ENCODE data around the gene PHKG2. TPM values are rescaled to one million over a fixed set of nuclear protein-coding genes. Genes with fewer than 3 reads are reported as not detected.
A peak's percentile ranks its signal among the peaks of the same experiment; 100 is the strongest.

The PHKG2 gene
- total RNA-seq, 2 experiments from 2014 or later = 27.8 to 30.3 TPM

DNA sequence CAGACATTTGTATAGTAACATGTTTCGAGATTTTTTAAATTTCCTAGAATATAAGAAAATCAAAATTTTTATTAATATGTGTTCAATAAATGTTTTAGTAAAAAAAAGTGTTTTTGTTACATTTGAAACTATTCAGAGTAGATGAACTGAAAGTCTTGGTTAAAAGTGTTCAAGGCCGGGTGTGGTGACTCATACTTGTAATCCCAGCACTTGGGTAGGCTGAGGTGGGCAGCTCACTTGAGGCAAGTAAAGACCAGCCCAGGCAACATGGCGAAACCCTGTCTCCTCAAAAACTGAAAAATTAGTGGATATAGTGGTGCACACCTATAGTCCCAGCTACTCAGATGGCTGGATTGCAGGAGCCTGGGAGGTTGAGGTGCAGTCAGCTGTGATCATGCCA is 16.8 kb upstream of the PHKG2 start:
- Mint-ChIP-seq H3K4me3 (no peak overlapping the region), H3K27me3 (no peaks in the 10 kb centered on the region), H3K36me3 (ENCODE audit: low read depth) (peaks cover 50% of the 10 kb centered on the region), H3K9me3 (no peaks in the 10 kb centered on the region), H3K4me1 (ENCODE audit: low read depth) (peaks cover 13% of the 10 kb centered on the region), H3K27ac (no peak overlapping the region)
- ATAC-seq = peak; percentile 61
- ChIA-PET POLR2A (interaction anchor here (1.5 to 5.5 kb wide), 3 partner anchors 10 to 20 kb away, joined by 3 to 30 read pairs (median 10); partner anchors contain the start of gene PHKG2), CTCF (interaction anchor here (0.9 to 2.2 kb wide), 2 partner anchors 37 to 114 kb away, joined by 3 to 4 read pairs; no protein-coding TSS in a partner anchor)
- TF ChIP-seq, protein P1, sequence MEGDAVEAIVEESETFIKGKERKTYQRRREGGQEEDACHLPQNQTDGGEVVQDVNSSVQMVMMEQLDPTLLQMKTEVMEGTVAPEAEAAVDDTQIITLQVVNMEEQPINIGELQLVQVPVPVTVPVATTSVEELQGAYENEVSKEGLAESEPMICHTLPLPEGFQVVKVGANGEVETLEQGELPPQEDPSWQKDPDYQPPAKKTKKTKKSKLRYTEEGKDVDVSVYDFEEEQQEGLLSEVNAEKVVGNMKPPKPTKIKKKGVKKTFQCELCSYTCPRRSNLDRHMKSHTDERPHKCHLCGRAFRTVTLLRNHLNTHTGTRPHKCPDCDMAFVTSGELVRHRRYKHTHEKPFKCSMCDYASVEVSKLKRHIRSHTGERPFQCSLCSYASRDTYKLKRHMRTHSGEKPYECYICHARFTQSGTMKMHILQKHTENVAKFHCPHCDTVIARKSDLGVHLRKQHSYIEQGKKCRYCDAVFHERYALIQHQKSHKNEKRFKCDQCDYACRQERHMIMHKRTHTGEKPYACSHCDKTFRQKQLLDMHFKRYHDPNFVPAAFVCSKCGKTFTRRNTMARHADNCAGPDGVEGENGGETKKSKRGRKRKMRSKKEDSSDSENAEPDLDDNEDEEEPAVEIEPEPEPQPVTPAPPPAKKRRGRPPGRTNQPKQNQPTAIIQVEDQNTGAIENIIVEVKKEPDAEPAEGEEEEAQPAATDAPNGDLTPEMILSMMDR (IDR thresholded peaks at IDR 0.05) = no peak
- intact Hi-C loops (cut with micrococcal nuclease) = no loop called here
- peak; percentile 28 for DNase-seq

DNA sequence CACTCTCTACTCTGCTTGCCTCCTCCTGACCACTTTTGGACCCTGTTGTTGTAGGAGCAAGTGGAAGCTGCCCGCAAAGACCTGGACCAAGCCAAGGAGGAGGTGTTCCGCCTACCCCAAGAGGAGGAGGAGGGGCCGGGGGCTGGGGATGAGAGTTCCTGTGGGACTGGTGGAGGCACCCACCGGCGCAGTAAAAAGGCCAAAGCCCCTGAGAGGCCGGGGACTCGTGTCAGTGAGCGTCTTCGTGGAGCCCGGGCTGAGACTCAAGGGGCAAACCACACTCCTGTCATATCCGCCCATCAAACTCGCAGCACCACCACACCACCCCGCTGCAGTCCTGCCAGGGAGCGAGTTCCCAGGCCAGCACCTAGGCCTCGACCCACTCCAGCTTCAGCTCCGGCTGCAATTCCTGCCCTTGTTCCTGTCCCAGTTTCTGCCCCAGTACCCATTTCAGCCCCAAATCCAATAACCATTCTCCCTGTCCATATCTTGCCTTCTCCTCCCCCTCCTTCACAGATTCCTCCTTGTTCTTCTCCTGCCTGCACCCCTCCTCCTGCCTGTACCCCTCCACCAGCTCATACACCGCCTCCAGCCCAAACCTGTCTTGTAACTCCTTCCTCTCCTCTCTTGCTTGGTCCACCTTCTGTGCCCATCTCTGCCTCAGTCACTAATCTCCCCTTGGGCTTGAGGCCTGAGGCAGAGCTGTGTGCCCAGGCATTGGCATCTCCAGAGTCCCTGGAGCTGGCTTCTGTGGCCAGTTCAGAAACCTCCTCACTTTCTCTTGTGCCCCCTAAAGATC is 11.0 kb upstream of the PHKG2 start:
- intact Hi-C loops (cut with micrococcal nuclease) = no loop called here
- TF ChIP-seq, protein P1 (IDR thresholded peaks at IDR 0.05) = no peak
- POLR2A ChIA-PET = interaction anchor here (0.8 to 2.3 kb wide), 9 partner anchors 10 to 69 kb away, joined by 3 to 12 read pairs (median 3); partner anchors contain the start of gene PHKG2
- no peaks in the 10 kb centered on the region for H3K9me3 Mint-ChIP-seq
- H3K36me3 Mint-ChIP-seq (ENCODE audit: low read depth) = peaks cover 58% of the 10 kb centered on the region
- DNase-seq (no peak), ATAC-seq (no peak)
- H3K4me1 Mint-ChIP-seq (ENCODE audit: low read depth) = peaks cover 10% of the 10 kb centered on the region
- no peak overlapping the region for H3K4me3 Mint-ChIP-seq
- CTCF ChIA-PET = interaction anchor here (1.0 kb wide), 1 partner anchor 107 kb away, joined by 3 read pairs; no protein-coding TSS in a partner anchor
- H3K27me3 Mint-ChIP-seq = no peaks in the 10 kb centered on the region
- H3K27ac Mint-ChIP-seq = no peak overlapping the region

- CTCF ChIA-PET = no interaction called here
- H3K4me1 Mint-ChIP-seq (ENCODE audit: low read depth) = peaks cover 10% of the 10 kb centered on the region
- intact Hi-C loops (cut with micrococcal nuclease) = no loop called here
- TF ChIP-seq, protein P1 (IDR thresholded peaks at IDR 0.05) = no peak
- no peaks in the 10 kb centered on the region for H3K9me3 Mint-ChIP-seq
- ATAC-seq = no peak
- DNase-seq = no peak
- H3K27ac Mint-ChIP-seq = no peak overlapping the region
- H3K4me3 Mint-ChIP-seq = no peak overlapping the region
- H3K27me3 Mint-ChIP-seq = no peaks in the 10 kb centered on the region
- H3K36me3 Mint-ChIP-seq (ENCODE audit: low read depth) = peaks cover 53% of the 10 kb centered on the region
- POLR2A ChIA-PET = interaction anchor here (0.8 to 2.3 kb wide), 4 partner anchors 9 to 34 kb away, joined by 3 to 12 read pairs (median 6); partner anchors contain the start of gene PHKG2
These were observed 10.2 kb upstream of the PHKG2 start for GRCh38 chr16:30737794-30738648.

DNA sequence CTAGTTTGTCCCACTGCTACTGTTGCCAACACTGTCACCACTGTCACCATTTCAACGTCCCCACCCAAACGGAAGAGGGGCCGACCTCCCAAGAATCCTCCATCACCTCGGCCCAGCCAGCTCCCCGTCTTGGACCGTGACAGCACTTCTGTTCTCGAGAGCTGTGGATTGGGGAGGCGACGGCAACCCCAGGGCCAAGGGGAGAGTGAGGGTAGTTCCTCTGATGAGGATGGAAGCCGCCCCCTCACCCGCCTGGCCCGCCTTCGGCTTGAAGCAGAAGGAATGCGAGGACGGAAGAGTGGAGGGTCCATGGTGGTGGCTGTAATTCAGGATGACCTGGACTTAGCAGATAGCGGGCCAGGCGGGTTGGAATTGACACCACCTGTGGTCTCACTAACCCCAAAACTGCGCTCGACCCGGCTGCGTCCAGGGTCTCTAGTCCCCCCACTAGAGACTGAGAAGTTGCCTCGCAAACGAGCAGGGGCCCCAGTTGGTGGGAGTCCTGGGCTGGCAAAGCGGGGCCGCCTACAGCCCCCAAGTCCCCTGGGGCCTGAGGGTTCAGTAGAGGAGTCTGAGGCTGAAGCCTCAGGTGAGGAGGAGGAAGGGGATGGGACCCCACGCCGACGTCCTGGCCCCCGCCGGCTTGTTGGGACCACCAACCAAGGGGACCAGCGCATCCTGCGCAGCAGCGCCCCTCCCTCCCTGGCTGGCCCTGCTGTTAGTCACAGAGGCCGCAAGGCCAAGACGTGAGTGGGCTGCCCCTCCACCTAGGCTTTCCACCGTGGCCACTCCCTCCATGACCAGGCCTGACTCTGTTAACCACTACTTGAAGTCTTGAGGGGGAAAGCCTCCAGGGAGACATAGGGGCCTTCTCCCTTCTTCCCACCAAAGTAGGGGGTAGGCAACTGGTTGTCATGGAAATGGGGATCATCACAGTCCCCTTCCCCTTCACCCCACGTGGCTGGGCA is 9.0 kb upstream of the PHKG2 start:
- Mint-ChIP-seq H3K27ac (no peak overlapping the region), H3K4me1 (ENCODE audit: low read depth) (peaks cover 10% of the 10 kb centered on the region), H3K4me3 (no peak overlapping the region), H3K9me3 (no peaks in the 10 kb centered on the region), H3K36me3 (ENCODE audit: low read depth) (peaks cover 54% of the 10 kb centered on the region), H3K27me3 (no peaks in the 10 kb centered on the region)
- intact Hi-C loops (cut with micrococcal nuclease) = no loop called here
- ChIA-PET POLR2A (interaction anchor here (1.2 to 1.5 kb wide), 2 partner anchors 8 to 35 kb away, joined by 3 to 12 read pairs; partner anchors contain the start of gene PHKG2), CTCF (no interaction called here)
- DNase-seq (no peak), ATAC-seq (no peak)
- TF ChIP-seq, protein P1 (IDR thresholded peaks at IDR 0.05) = no peak
